ENCODE measurements around the gene TMC7. TPM values are rescaled to one million over a fixed set of nuclear protein-coding genes. Genes with fewer than 3 reads are reported as not detected.

The TMC7 gene
- total RNA-seq, 1 experiment from 2014 or later = 6.2 TPM

Other genes with a start within 250 kb of the TMC7 start
- 1,993 and 2,668 TPM in 2 replicates for gene RPS15A, start 193.6 kb upstream of the TMC7 start, total RNA-seq (2014; rRNA removed; shearing (Covaris generic); ENCODE audit: low replicate concordance)
- 118 and 145 TPM in 2 replicates for gene ARL6IP1, start 182.4 kb upstream of the TMC7 start, total RNA-seq (2014; rRNA removed; shearing (Covaris generic); ENCODE audit: low replicate concordance)
- gene SMG1, start 57.5 kb upstream of the TMC7 start, total RNA-seq (2014; rRNA removed; shearing (Covaris generic); ENCODE audit: low replicate concordance) = 15.3 and 22.3 TPM in 2 replicates
- gene COQ7, start 83.7 kb downstream of the TMC7 start, total RNA-seq (2014; rRNA removed; shearing (Covaris generic); ENCODE audit: low replicate concordance) = 21.8 and 28.3 TPM in 2 replicates
- gene ITPRIPL2, start 130.0 kb downstream of the TMC7 start, total RNA-seq (2014; rRNA removed; shearing (Covaris generic); ENCODE audit: low replicate concordance) = 18.0 and 19.0 TPM in 2 replicates
- gene SYT17, start 184.3 kb downstream of the TMC7 start, total RNA-seq (2014; rRNA removed; shearing (Covaris generic); ENCODE audit: low replicate concordance) = not detected in 2 replicates